BE2C (cell line): Measurements from ENCODE around the gene NR0B2.

ENCODE experiments used
- DNase-seq: peaks from one replicate; pipeline ENCODE4 v3.0.0-alpha.2; 2020
- H3K27me3 ChIP-seq: fragments of 250-450 bp; sonication (Bioruptor Pico); 2 replicates; pipeline ENCODE4 v1.5.1; 2020; ENCODE audit warnings: mild to moderate bottlenecking
- H3K36me3 ChIP-seq: fragments of 250-450 bp; sonication (Bioruptor Pico); 2 replicates; pipeline ENCODE4 v1.5.1; 2020; ENCODE audit warnings: mild to moderate bottlenecking
- H3K4me1 ChIP-seq: fragments of 250-450 bp; sonication (Bioruptor Pico); 2 replicates; pipeline ENCODE4 v1.5.1; 2020
- H3K4me3 ChIP-seq: 2 replicates; pipeline ENCODE4 v1.5.1; 2011; ENCODE audit warnings: low read depth, low read length
- H3K9me3 ChIP-seq: fragments of 250-450 bp; sonication (Bioruptor Pico); 2 replicates; pipeline ENCODE4 v1.5.1; 2020
- CTCF ChIP-seq: IDR thresholded peaks from 2 replicates; pipeline ENCODE4 v1.5.1; 2012; ENCODE audit warnings: mild to moderate bottlenecking, low read depth, low read length

NR0B2 gene

GRCh38 chr1:26900815-26901511 lies 12.8 kb downstream of the NR0B2 start:
- Histone ChIP-seq H3K9me3 (no peaks in the 10 kb centered on the region), H3K27me3 (no peaks in the 10 kb centered on the region), H3K4me3 (peak overlapping the region; percentile 92), H3K36me3 (no peaks in the 10 kb centered on the region), H3K4me1 (peaks cover 3% of the 10 kb centered on the region; the same call in 1 of the 2 replicates)
- no peak for TF ChIP-seq CTCF
- DNase-seq = no peak

GRCh38 chr1:26900001-26900814 lies 13.6 kb downstream of the NR0B2 start, which contains the start of gene GPATCH3:
TSS of gene GPATCH3 (minus strand) at chr1:26900467. CDS start at chr1:26900442, 25 bp downstream.
- peak within 1 kb of the TSS; percentile 92 for H3K4me3 ChIP-seq
- no peaks in the 10 kb centered on the region for H3K27me3 ChIP-seq
- H3K36me3 ChIP-seq = no peaks in the 10 kb centered on the region
- TF ChIP-seq CTCF = no peak
- H3K4me1 ChIP-seq = peaks cover 3% of the 10 kb centered on the region; the same call in 1 of the 2 replicates
- peak; percentile 87 for DNase-seq
- H3K9me3 ChIP-seq = no peaks in the 10 kb centered on the region

GRCh38 chr1:26897351-26897750 lies 16.4 kb downstream of the NR0B2 start:
- DNase-seq = no peak
- no peak for TF ChIP-seq CTCF
- no peaks in the 10 kb centered on the region for H3K9me3 ChIP-seq
- H3K4me1 ChIP-seq = peaks cover 3% of the 10 kb centered on the region; the same call in 1 of the 2 replicates
- H3K36me3 ChIP-seq = no peaks in the 10 kb centered on the region; the same call in none of the 2 replicates
- H3K27me3 ChIP-seq = no peaks in the 10 kb centered on the region
- H3K4me3 ChIP-seq = no peak overlapping the region

GRCh38 chr1:26894263-26894662 lies 19.5 kb downstream of the NR0B2 start:
- Histone ChIP-seq H3K9me3 (no peaks in the 10 kb centered on the region), H3K4me3 (no peak overlapping the region), H3K27me3 (no peaks in the 10 kb centered on the region), H3K36me3 (peaks cover 5% of the 10 kb centered on the region), H3K4me1 (peaks cover 2% of the 10 kb centered on the region; the same call in 1 of the 2 replicates)
- no peak for DNase-seq
- no peak for TF ChIP-seq CTCF

GRCh38 chr1:26890467-26890796 lies 23.3 kb downstream of the NR0B2 start:
- DNase-seq = no peak
- Histone ChIP-seq H3K9me3 (no peaks in the 10 kb centered on the region), H3K4me1 (no peaks in the 10 kb centered on the region), H3K4me3 (peak overlapping the region; percentile 76), H3K36me3 (peaks cover 17% of the 10 kb centered on the region), H3K27me3 (no peaks in the 10 kb centered on the region)
- no peak for TF ChIP-seq CTCF
